Measurements from ENCODE around the gene GHR.

Gene GHR

GRCh38 chr5:42516282-42517042 is 93.2 kb downstream of the GHR start:
- no peak for DNase-seq (ENCODE audit: low read depth)

GRCh38 chr5:42517164-42517563 is 93.9 kb downstream of the GHR start:
- no peak for DNase-seq (ENCODE audit: low read depth)

DNA sequence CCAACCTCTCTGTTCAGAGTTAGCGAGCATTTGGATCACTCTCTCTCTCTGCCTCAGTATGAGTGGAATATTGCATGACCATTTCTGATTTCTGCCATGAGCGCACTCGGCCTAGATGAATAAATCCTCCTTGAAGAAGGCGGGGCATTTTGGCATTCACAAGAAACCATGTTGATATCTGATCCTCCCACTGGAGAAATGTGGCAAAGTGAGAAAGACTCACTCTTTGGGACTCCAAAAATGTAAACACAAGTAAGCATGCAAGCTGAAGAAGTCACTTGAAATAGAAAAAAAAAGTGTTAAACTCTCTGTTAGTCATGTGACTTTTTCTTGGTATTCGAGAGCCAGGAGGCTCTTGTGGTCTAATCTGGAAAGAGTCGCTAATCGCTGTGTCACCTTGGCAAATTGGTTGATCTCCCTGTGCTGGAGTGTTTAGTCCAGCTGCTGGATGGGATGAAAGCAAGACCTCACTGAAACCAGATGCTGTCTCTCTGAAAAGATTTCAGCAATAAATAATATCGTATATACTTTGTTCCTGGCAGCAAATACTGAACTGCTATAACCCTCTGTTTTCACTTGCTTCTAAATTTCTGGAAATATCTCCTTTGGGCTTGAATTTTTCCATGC is 95.5 kb downstream of the GHR start:
- no peak for DNase-seq (ENCODE audit: low read depth)

DNA sequence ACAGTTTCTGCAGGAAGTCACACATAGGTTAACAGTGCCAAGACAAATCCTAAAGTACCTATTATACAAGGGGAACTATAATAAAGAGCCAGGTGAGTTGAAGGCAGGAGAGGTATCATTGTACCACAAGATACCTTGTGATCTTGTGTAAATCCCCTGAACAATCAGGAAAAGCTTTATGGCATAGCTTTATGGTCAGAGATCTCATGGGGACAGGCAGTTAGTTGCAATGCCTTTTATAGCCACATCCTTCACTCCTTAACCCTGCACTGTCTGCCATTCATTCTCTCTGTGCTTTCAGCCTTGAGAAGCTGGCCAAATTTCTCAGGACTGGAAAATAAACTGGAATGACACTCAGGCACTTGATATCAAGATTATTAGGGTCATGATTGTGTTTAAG is 97.0 kb downstream of the GHR start:
- no peak for DNase-seq (ENCODE audit: low read depth)

DNA sequence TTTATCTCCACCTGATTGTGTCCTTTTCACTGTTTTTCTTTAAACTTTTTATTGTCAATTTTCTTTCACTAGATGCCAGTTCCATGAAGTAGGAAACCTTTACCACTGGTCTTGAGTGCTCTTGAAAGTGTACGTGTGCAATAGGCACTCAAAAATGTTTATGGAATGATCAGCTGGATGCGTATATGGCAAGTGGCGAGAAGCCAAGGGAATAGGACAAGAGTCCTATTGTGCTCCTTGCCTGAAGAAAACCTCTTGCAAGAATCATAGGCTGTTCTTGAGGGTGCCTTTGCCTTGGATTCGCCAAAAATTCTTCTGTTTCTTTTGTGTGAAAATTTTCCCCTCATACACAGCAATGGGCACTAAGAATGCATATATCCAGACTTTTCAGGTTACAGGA is 97.7 kb downstream of the GHR start:
- DNase-seq (ENCODE audit: low read depth): no peak

GRCh38 chr5:42521406-42521805 is 98.2 kb downstream of the GHR start:
- no peak for DNase-seq (ENCODE audit: low read depth)

DNA sequence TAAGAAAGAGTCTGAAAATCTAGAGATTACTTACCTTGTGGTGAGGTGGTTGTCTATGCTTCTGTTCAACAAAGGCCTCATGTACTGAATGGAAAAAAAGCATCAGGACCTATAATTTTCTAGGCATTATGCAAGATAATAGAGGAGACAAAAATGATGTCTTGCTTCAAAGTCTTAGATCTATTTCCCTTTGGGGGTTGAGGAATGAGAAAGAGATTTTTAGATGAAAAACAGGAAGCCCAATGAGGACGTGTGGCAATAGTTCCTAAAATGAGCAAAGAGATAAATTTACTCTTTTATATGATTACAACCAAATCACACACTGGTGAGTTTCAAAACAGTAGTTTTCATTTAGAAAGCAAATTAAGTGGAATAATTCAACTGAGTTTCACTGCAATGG is 99.5 kb downstream of the GHR start:
- DNase-seq (ENCODE audit: low read depth): no peak

GRCh38 chr5:42526179-42526578 is 102.9 kb downstream of the GHR start:
- no peak for DNase-seq (ENCODE audit: low read depth)

DNA sequence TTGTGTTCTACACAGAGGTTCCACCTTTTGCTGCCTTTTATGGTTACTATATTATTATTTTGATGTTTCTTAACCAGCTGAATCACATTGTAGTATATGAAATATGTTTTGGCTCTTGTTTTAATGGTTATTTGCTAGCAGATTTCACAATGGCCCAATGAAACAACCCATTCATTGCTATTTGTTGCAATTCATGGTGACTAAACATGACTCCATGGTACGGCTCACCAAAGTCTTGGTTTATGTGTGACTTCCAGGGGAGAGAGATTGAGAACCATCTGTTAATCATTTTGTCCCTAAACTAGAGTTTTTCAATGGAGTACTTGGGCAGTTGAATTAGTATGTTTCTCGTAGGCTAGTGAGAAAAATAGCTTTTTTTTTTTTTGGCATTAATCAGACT is 108.4 kb downstream of the GHR start:
- DNase-seq (ENCODE audit: low read depth): no peak

DNA sequence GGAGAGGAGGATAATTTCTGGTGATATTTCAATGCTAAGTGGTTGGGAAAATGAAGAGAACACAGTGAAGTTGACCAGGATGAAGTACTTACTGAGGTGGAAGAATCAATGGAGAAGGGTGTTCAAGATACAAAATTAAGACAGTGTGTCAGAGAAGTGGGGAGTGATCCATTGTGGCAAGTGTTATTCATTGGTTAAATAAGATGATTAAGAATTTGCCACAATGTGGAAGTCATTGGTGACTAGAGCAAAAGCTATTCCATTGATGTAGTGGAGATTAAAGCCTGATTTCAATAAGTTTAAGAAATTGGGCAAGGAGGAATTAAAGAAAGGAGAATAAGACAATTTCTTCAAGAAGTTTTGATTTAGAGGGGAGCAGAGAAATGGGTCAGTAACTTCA is 118.9 kb downstream of the GHR start:
- no peak for DNase-seq (ENCODE audit: low read depth)

GRCh38 chr5:42543774-42544173 is 120.5 kb downstream of the GHR start:
- DNase-seq (ENCODE audit: low read depth): no peak

DNA sequence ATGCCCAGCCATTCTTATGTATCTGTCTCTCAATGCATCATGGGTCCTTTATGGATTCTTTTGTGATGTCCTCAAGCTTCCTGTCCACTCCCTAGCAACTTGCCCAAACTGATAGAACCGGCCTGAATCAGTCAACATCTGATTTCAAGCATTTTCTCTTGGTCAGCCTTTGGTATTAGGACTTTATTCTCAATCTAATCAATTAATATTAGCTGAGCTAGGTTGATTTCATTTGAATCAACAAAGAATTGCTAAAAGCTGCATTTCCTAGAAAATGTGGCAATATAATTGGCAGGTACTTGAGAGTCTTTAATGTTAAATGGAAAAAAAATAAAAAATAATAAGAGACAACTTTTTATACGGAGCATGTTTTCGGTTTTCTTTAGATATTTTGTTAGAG is 121.8 kb downstream of the GHR start:
- no peak for DNase-seq (ENCODE audit: low read depth)

- no peak for DNase-seq (ENCODE audit: low read depth)
These were observed 123.9 kb downstream of the GHR start for GRCh38 chr5:42547141-42547540.

- no peak for DNase-seq (ENCODE audit: low read depth)
These were observed 124.7 kb downstream of the GHR start for GRCh38 chr5:42547894-42548293.

DNA sequence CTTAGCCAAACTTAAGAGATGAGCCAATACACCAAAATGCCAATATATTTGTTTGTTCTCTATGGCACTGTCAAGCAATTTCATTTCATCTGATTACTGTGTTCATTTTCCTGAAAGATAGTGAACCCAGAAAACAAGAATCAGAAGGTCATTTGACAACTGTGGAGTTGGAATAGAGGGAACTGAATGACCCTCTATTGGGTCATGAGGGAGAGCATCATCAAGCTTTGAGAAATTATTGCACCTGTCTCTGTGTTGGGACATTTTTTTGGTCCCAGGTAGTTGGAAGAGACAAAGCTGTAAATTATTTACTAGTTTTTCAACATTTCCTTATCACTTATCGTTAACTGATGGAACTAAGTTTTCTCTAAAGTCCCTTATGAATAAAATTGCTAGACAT is 129.4 kb downstream of the GHR start:
- no peak for DNase-seq (ENCODE audit: low read depth)

DNA sequence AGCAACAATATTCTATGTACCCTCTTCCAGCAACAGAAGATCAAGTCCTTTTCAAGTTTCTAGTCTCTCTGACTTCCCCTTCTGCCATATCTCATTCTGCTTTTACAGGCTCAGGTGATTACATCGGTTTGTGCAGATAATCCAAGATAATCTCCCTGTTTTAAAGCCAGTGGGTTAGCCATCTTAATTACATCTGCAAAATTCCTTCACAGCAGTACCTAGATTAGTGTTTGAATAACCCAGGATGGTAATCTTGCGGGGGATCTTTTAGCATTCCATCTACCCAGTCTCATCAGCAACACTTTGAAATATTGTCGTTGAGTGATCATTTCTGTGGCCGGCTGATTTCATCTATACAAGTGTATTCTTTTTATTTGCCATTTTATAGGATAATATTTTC is 130.2 kb downstream of the GHR start:
- DNase-seq (ENCODE audit: low read depth): no peak

DNA sequence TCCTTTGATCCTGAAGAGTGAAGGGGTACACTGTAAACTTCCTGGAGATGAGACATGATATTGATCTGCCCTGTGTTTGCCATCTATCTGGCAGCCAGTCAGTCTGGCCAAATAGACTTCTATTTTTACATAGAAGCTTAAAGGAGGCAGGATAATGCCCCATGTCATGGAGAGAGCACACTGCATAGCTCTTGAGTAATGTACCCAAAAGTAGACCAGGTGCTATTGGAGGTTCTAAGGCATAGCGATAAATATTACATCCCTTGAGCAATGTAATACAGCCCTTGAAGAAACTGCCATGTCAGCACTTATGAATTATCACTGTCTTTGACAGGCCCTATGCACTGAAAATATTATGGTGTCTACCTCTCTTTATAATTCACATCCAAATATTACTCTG is 131.8 kb downstream of the GHR start:
- no peak for DNase-seq (ENCODE audit: low read depth)

DNA sequence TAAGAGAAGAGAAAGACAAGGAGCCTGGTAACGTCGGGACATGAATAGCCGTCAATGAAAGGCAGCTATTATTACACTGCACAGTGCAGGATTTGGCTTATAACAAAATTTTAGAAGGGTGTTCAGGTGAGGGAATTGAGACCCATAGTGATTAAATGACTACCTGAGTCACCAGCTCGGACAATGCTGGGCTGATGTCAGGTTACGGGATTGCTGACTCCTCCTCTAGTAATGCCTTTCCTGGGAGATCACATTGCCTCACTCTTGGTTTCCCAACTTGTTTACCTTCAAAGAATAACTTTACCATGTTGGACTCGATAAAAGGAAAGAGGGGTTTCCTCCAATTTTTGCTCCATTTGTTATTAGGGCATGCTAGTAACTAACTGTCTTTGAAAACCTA is 132.6 kb downstream of the GHR start:
- DNase-seq (ENCODE audit: low read depth): no peak

DNA sequence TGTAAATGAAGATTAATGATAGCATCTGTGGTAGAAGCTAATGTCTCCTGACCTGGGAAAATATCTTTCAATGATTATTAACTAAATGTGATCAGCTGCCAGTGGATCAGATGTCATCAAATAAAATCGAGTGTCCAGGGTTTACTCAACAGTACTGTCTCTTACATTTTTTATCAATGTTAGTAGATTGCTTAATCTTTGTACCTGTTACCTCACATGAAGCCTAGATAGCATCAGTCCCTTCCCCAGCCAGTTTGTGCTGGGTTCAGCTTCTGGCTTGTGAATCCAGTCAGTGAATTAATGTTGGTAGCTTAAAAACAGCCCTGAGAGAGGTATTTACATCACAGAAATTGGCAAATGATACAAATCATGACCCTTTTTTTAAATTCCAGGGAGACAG is 134.4 kb downstream of the GHR start:
- DNase-seq (ENCODE audit: low read depth): no peak

GRCh38 chr5:42561656-42562055 is 138.4 kb downstream of the GHR start:
- no peak for DNase-seq (ENCODE audit: low read depth)

GRCh38 chr5:42564689-42565356 is 141.6 kb downstream of the GHR start:
- DNase-seq (ENCODE audit: low read depth): no peak

GRCh38 chr5:42566652-42567295 is 143.5 kb downstream of the GHR start:
- no peak for DNase-seq (ENCODE audit: low read depth)

- no peak for DNase-seq (ENCODE audit: low read depth)
These were observed 146.1 kb downstream of the GHR start for GRCh38 chr5:42569325-42569724.

All from stimulated activated CD8-positive, alpha-beta memory T cell treated with anti-CD3 and anti-CD28 coated beads, Interleukin-4, amount 100 ng/mL, for 24 hours (primary cell).